ENCODE measurements around the gene NTMT1.
"Not testable (repeated sequence)": the region's sequence is repeated elsewhere in the genome, so short reads cannot be mapped to it uniquely, and the experiment has no call there.

The NTMT1 gene

GRCh38 chr9:129655696-129656095 is 29.7 kb downstream of the NTMT1 start:
- no peak for DNase-seq

- peak; percentile 88 for DNase-seq
These were observed 30.9 kb downstream of the NTMT1 start for GRCh38 chr9:129656795-129657390.

- no peak for DNase-seq
These were observed 35.1 kb downstream of the NTMT1 start for GRCh38 chr9:129661029-129661428.

DNA sequence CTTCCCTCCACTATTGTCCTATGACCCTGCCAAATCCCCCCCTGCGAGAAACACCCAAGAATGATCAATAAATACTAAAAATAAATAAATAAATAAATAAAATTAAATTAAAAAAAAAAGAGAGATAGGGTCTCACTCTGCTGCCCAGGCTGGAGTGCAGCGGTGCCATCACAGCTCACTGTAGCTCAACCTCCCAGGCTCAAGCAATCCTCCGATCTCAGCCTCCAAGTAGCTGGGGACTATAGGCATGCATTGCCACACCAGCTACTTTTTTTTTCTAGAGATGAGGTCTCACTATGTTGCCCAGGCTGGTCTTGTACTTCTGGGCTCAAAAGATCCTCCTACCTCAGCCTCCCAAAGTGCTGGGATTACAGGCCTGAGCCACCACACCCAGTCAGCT is 36.3 kb downstream of the NTMT1 start:
- DNase-seq: not testable (repeated sequence)

- DNase-seq: peak; percentile 29
These were observed 38.9 kb downstream of the NTMT1 start for GRCh38 chr9:129664746-129665388.

- DNase-seq: peak; percentile 90
These were observed 39.4 kb downstream of the NTMT1 start, which contains the start of gene PRRX2 for GRCh38 chr9:129665389-129665775. Gene PRRX2, plus strand, starts transcription at chr9:129665647. Its CDS starts 221 bp downstream, at chr9:129665868.

GRCh38 chr9:129665814-129666520 is 40.0 kb downstream of the NTMT1 start:
- DNase-seq: no peak

DNA sequence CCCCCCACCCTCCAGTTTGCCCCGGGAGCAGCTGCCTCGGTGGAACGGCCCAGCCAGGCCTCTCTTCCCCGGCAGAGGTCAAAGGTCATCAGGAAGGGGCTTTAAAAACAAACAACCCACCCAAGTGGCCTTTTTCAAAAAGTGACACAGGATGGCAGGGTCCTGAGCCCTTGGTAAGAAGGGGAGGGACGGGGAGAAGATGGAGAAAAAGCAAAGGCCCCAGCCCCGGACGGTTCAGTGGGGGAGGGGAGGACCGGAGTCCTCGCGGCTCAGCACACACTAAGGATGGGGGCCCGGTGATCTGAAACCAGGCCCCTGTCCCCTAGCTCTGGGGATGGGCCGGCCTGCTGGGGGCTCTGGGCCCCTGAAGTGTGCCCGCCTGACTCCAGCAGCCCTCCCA is 40.6 kb downstream of the NTMT1 start:
- DNase-seq: no peak

DNA sequence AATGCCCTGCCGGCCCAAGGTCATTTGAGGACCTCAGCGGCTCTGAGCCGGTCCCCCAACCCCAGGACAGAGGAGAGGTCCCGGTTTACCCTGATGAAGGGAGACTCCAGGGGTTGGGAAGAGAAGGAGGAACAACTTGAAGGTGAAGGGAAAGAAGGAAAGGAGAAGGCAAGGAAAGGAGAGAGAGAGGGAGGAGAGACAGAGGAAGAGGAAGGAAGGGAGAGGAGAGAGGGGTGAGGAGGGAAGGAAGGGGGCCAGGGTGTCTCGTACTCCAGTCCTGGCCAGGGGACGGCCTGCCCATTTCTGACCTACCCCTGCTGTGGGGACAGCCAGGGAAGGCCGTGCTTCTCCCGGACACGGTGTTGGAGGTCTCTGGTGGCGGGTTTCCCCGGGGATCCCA is 41.4 kb downstream of the NTMT1 start:
- DNase-seq: no peak

DNA sequence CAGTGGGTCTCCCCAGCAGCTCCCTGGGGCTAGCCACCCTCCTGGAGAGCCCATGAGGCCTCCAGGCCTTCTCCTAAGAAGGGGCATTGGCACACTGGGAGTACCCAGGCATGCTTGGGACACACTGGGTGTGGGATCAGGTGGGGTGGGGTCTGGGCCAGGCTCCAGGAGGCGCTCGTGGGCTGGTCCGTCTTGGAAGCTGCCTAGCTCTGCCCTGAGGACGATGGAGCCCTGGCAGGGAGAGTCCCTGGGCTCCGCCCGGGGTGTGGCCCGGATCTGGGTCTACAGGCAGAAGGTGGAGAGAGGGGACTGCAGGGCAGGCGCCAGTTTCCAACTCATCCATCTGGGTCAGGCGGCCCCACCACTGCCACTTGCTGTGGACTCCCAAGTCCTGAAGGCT is 41.9 kb downstream of the NTMT1 start:
- no peak for DNase-seq

DNA sequence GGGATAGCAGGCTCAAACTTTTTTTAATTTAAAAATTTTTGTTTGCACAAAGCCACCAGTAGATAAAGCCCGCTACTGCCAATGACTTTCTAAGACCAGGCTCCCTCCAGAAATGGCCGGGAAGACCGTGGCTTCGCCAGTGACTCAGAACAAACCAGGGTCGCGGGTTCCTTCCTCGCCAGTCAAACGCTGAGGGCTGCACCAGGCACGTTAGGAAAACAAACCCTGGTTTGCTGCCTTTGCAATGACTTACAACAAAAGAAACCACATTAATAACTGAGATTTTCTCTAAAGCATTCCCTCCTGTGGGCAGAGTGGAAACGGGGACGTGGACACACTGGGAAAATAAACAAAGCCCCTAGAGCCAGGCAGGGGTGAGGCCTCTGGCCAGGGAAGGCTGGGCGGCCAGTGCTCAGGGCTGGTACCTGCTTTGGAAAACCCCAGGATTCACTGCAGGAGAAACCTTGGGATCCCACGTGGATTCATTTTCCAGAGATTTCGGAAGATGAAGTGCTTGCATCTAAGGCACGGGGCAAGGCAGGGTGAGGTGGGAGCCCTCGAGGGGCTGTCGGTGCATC is 43.3 kb downstream of the NTMT1 start:
- DNase-seq: peak; percentile 88

DNA sequence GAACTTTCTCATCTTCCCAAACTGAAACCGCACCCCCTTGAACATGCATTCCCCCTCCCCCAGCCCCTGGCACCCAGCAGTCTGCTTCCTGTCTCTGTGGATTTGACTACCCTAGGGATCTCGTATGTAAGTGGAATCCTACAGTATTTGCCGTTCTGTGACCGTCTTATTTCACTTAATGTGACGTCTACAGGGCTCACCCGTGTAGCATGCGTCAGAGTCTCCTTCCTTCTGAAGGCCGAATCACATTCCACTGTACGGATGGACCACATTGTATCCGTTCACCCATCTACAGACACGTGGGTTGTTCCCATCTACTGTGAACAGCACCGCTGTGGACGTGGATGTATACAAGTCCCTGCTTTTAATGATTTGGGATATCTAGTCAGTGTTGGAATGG is 44.0 kb downstream of the NTMT1 start:
- DNase-seq: peak; percentile 43

GRCh38 chr9:129671065-129671464 is 45.1 kb downstream of the NTMT1 start:
- DNase-seq: no peak

GRCh38 chr9:129671519-129671918 is 45.6 kb downstream of the NTMT1 start:
- DNase-seq: no peak

DNA sequence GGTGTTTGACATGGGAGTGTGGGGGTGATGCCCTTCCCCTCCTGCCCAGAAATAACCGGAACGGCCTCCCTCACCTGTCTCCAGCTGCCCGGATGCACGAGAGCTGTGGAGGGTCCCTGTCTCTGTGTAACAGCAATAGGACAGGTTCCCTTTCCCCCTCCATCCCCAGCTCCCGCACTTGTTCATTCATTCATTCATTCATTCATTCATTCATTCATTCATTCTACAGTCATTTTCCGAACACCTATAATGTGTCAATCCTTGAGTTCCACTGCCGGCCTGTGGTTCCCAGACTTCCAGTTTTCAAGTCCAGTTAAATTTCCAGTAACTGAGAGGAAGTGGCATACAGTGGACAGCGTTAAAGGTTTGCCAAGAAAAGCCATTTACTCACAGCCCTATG is 46.7 kb downstream of the NTMT1 start:
- DNase-seq: no peak

- no peak for DNase-seq
These were observed 47.6 kb downstream of the NTMT1 start for GRCh38 chr9:129673602-129674001.

GRCh38 chr9:129674229-129674628 is 48.3 kb downstream of the NTMT1 start:
- no peak for DNase-seq

- DNase-seq: no peak
These were observed 49.7 kb downstream of the NTMT1 start for GRCh38 chr9:129675620-129676019.

DNA sequence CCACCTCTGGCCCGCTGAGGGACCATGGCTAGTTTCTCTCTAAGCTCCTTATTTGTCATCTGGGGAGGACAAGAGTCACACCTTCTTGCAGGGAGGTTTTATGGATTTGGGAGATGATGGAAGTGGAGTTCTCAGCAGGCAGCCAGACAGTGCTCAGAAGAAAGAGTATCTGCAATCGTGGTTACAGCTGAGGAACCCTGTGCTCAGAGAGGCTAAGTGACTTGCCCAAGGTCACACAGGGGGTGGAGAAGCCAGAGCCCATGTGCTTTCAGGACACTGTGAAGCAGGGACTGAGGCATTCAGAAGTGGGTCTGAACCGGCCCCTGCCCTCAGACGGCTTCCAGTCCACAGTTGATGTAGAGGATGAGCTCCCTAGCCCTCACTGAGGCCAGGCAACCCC is 50.3 kb downstream of the NTMT1 start:
- no peak for DNase-seq

- peak; percentile 91 for DNase-seq
These were observed 51.0 kb downstream of the NTMT1 start for GRCh38 chr9:129676975-129677374.

DNA sequence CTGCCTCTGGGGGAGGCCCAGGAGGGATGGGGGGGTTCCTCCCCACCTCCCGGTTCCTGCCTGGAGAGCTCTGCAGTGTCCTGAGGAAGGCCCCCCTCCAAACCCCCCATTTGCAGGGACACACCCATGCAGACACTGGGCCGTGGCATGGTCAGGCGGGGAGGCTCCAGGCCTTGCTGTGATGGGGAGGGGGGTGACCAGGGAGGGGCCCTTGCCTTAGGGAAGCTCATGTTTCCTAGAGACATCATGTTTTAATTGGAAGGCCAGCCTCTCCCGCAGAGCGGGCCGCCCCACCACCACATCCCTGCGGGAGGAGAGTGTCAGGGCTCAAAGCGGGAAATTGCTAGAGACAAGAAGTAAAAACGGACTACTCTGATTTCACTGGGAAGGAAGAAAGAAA is 51.5 kb downstream of the NTMT1 start:
- DNase-seq: peak; percentile 79

GRCh38 chr9:129678844-129679243 is 52.9 kb downstream of the NTMT1 start:
- DNase-seq: no peak

GRCh38 chr9:129679537-129679936 is 53.6 kb downstream of the NTMT1 start:
- no peak for DNase-seq

DNA sequence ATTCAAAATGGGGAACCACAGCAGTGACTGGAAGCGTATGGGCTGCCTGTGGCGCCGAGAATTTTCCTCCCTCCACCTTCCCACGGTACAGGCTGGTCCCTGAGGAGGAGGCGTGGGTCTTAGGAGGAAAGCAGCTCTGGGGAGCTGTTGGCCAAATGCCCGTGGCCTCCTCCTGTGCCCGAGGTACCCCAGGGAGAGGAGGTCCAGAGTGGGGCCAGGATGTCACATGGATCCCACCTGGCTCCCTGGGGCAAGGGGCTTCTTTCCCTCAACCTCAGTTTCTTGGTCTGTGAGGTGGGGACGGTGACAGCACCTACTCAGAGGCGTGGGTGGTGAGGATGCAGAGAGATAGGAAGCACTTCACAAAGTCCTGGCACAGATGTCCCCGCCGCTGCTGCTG is 56.0 kb downstream of the NTMT1 start:
- no peak for DNase-seq
